ENCODE data around the gene THSD8.
"Not testable (repeated sequence)": the region's sequence is repeated elsewhere in the genome, so short reads cannot be mapped to it uniquely, and the experiment has no call there.

Gene THSD8

GRCh38 chr19:12815088-12815487 is 13.2 kb downstream of the THSD8 start:
- Histone ChIP-seq H3K27ac (replicated peaks; ENCODE audit: low read length) (no peak overlapping the region), H2BK12ac (ENCODE audit: low read length) (no peak overlapping the region), H3K4me1 (ENCODE audit: control insufficient read depth in 2 of 2, insufficient read depth in 1 of 2, low read depth in 1 of 2, low read length in 2 of 2) (no peaks in the 10 kb centered on the region), H3K4me2 (ENCODE audit: insufficient read depth, low read length, poor library complexity, severe bottlenecking) (no peak overlapping the region), H3K4ac (ENCODE audit: low read length) (no peak overlapping the region), H3K79me1 (ENCODE audit: low read depth, low read length) (no peaks in the 10 kb centered on the region), H4K91ac (ENCODE audit: low read depth, low read length, poor library complexity) (no peak overlapping the region), H2BK120ac (ENCODE audit: low read depth, low read length) (no peak overlapping the region), H3K23ac (ENCODE audit: low read depth, low read length, poor library complexity) (no peak overlapping the region), H2AK5ac (ENCODE audit: low read depth, low read length) (no peak overlapping the region), H3K4me3 (ENCODE audit: low read length in 2 of 2) (no peak overlapping the region), H3K14ac (ENCODE audit: low read length) (no peak overlapping the region), H4K8ac (ENCODE audit: low read depth, low read length) (no peak overlapping the region), H3K27me3 (ENCODE audit: control insufficient read depth in 3 of 3, insufficient read depth in 3 of 3, low read depth in 1 of 3, low read length in 3 of 3) (no peaks in the 10 kb centered on the region), H2AFZ (ENCODE audit: low read length) (no peak overlapping the region), H2BK15ac (ENCODE audit: low read length) (no peak overlapping the region), H3K18ac (ENCODE audit: low read length) (no peak overlapping the region), H2BK5ac (ENCODE audit: low read length) (no peak overlapping the region), H3K36me3 (replicated peaks in 1 of 2; ENCODE audit: control insufficient read depth in 2 of 2, insufficient read depth in 2 of 2, low read length in 2 of 2) (peaks cover 25 to 57% of the 10 kb centered on the region in 2 donors), H3K9me3 (replicated peaks in 1 of 2; ENCODE audit: control insufficient read depth in 2 of 2, insufficient read depth in 1 of 2, low read depth in 1 of 2, low read length in 2 of 2) (no peaks in the 10 kb centered on the region), H3K9ac (ENCODE audit: low read depth, low read length, poor library complexity) (no peak overlapping the region)
- no peak for DNase-seq (ENCODE audit: low spot score)
- WGBS, 2 donors (ENCODE audit: extremely low coverage in 2 of 2, insufficient read length in 2 of 2, insufficient replicate concordance in 1 of 2): no CpG with 5 or more reads among the region's 7 CpGs

GRCh38 chr19:12817188-12817587 is 15.3 kb downstream of the THSD8 start:
- H4K8ac ChIP-seq (ENCODE audit: low read depth, low read length); H3K4me1 ChIP-seq (ENCODE audit: control insufficient read depth in 2 of 2, insufficient read depth in 1 of 2, low read depth in 1 of 2, low read length in 2 of 2); H3K4ac ChIP-seq (ENCODE audit: low read length); H2AK5ac ChIP-seq (ENCODE audit: low read depth, low read length); H2BK15ac ChIP-seq (ENCODE audit: low read length); DNase-seq (ENCODE audit: low spot score); H2BK5ac ChIP-seq (ENCODE audit: low read length); H3K27ac ChIP-seq (replicated peaks; ENCODE audit: low read length); H4K91ac ChIP-seq (ENCODE audit: low read depth, low read length, poor library complexity); H3K4me3 ChIP-seq (ENCODE audit: low read length in 2 of 2); H3K9ac ChIP-seq (ENCODE audit: low read depth, low read length, poor library complexity); H2BK120ac ChIP-seq (ENCODE audit: low read depth, low read length); H2AFZ ChIP-seq (ENCODE audit: low read length); H3K23ac ChIP-seq (ENCODE audit: low read depth, low read length, poor library complexity); H2BK12ac ChIP-seq (ENCODE audit: low read length); H3K79me1 ChIP-seq (ENCODE audit: low read depth, low read length); H3K14ac ChIP-seq (ENCODE audit: low read length); H3K4me2 ChIP-seq (ENCODE audit: insufficient read depth, low read length, poor library complexity, severe bottlenecking); H3K27me3 ChIP-seq (ENCODE audit: control insufficient read depth in 3 of 3, insufficient read depth in 3 of 3, low read depth in 1 of 3, low read length in 3 of 3); H3K9me3 ChIP-seq (replicated peaks in 1 of 2; ENCODE audit: control insufficient read depth in 2 of 2, insufficient read depth in 1 of 2, low read depth in 1 of 2, low read length in 2 of 2); H3K18ac ChIP-seq (ENCODE audit: low read length): not testable (repeated sequence)
- H3K36me3 ChIP-seq (replicated peaks in 1 of 2; ENCODE audit: control insufficient read depth in 2 of 2, insufficient read depth in 2 of 2, low read length in 2 of 2): peaks cover 19 to 36% of the 10 kb centered on the region in 2 donors
- WGBS, 2 donors (ENCODE audit: extremely low coverage in 2 of 2, insufficient read length in 2 of 2, insufficient replicate concordance in 1 of 2): no CpG with 5 or more reads among the region's 6 CpGs

- H3K4me1 ChIP-seq (ENCODE audit: control insufficient read depth in 2 of 2, insufficient read depth in 1 of 2, low read depth in 1 of 2, low read length in 2 of 2); H3K18ac ChIP-seq (ENCODE audit: low read length); H2BK12ac ChIP-seq (ENCODE audit: low read length); H3K27me3 ChIP-seq (ENCODE audit: control insufficient read depth in 3 of 3, insufficient read depth in 3 of 3, low read depth in 1 of 3, low read length in 3 of 3); H3K9me3 ChIP-seq (replicated peaks in 1 of 2; ENCODE audit: control insufficient read depth in 2 of 2, insufficient read depth in 1 of 2, low read depth in 1 of 2, low read length in 2 of 2); H3K4me3 ChIP-seq (ENCODE audit: low read length in 2 of 2); H2AK5ac ChIP-seq (ENCODE audit: low read depth, low read length); H2BK120ac ChIP-seq (ENCODE audit: low read depth, low read length); H3K27ac ChIP-seq (replicated peaks; ENCODE audit: low read length); H4K8ac ChIP-seq (ENCODE audit: low read depth, low read length); H3K4ac ChIP-seq (ENCODE audit: low read length); H4K91ac ChIP-seq (ENCODE audit: low read depth, low read length, poor library complexity); H3K79me1 ChIP-seq (ENCODE audit: low read depth, low read length); DNase-seq (ENCODE audit: low spot score); H3K4me2 ChIP-seq (ENCODE audit: insufficient read depth, low read length, poor library complexity, severe bottlenecking); H3K9ac ChIP-seq (ENCODE audit: low read depth, low read length, poor library complexity); H2BK15ac ChIP-seq (ENCODE audit: low read length); H3K14ac ChIP-seq (ENCODE audit: low read length); H2BK5ac ChIP-seq (ENCODE audit: low read length); H3K23ac ChIP-seq (ENCODE audit: low read depth, low read length, poor library complexity); H2AFZ ChIP-seq (ENCODE audit: low read length): not testable (repeated sequence)
- WGBS, 2 donors (ENCODE audit: extremely low coverage in 2 of 2, insufficient read length in 2 of 2, insufficient replicate concordance in 1 of 2): no CpG with 5 or more reads among the region's 11 CpGs
- H3K36me3 ChIP-seq (replicated peaks in 1 of 2; ENCODE audit: control insufficient read depth in 2 of 2, insufficient read depth in 2 of 2, low read length in 2 of 2): peaks cover 16 to 31% of the 10 kb centered on the region in 2 donors
Observed at GRCh38 chr19:12817810-12818209, 15.9 kb downstream of the THSD8 start.

GRCh38 chr19:12821761-12822160 is 19.9 kb downstream of the THSD8 start:
- H2BK15ac ChIP-seq (ENCODE audit: low read length): no peak overlapping the region
- WGBS, 2 donors (ENCODE audit: extremely low coverage in 2 of 2, insufficient read length in 2 of 2, insufficient replicate concordance in 1 of 2): no CpG with 5 or more reads among the region's 2 CpGs

More at GRCh38 chr19:12821761-12822160, 19.9 kb downstream of the THSD8 start:
- Histone ChIP-seq H3K4me1 (ENCODE audit: control insufficient read depth in 2 of 2, insufficient read depth in 1 of 2, low read depth in 1 of 2, low read length in 2 of 2) (peaks cover 0 to 3% of the 10 kb centered on the region in 2 donors), H2BK12ac (ENCODE audit: low read length) (no peak overlapping the region), H3K9me3 (replicated peaks in 1 of 2; ENCODE audit: control insufficient read depth in 2 of 2, insufficient read depth in 1 of 2, low read depth in 1 of 2, low read length in 2 of 2) (no peaks in the 10 kb centered on the region), H3K23ac (ENCODE audit: low read depth, low read length, poor library complexity) (no peak overlapping the region), H3K9ac (ENCODE audit: low read depth, low read length, poor library complexity) (no peak overlapping the region), H4K8ac (ENCODE audit: low read depth, low read length) (no peak overlapping the region), H2AK5ac (ENCODE audit: low read depth, low read length) (no peak overlapping the region), H3K4me2 (ENCODE audit: insufficient read depth, low read length, poor library complexity, severe bottlenecking) (no peak overlapping the region), H3K14ac (ENCODE audit: low read length) (no peak overlapping the region), H3K27ac (replicated peaks; ENCODE audit: low read length) (no peak overlapping the region), H3K4ac (ENCODE audit: low read length) (no peak overlapping the region), H3K79me1 (ENCODE audit: low read depth, low read length) (no peaks in the 10 kb centered on the region), H3K36me3 (replicated peaks in 1 of 2; ENCODE audit: control insufficient read depth in 2 of 2, insufficient read depth in 2 of 2, low read length in 2 of 2) (no peaks in the 10 kb centered on the region), H3K18ac (ENCODE audit: low read length) (no peak overlapping the region), H3K27me3 (ENCODE audit: control insufficient read depth in 3 of 3, insufficient read depth in 3 of 3, low read depth in 1 of 3, low read length in 3 of 3) (peaks cover 0 to 12% (median 0%) of the 10 kb centered on the region in 3 experiments), H2BK120ac (ENCODE audit: low read depth, low read length) (no peak overlapping the region), H4K91ac (ENCODE audit: low read depth, low read length, poor library complexity) (no peak overlapping the region), H2BK5ac (ENCODE audit: low read length) (no peak overlapping the region), H2AFZ (ENCODE audit: low read length) (no peak overlapping the region), H3K4me3 (ENCODE audit: low read length in 2 of 2) (no peak overlapping the region)
- no peak for DNase-seq (ENCODE audit: low spot score)

All from neuronal stem cell (in vitro differentiated cells).